Progenitor cell of endocrine pancreas (in vitro differentiated cells): ENCODE data around the gene IFNB1. TPM values are rescaled to one million over a fixed set of nuclear protein-coding genes. Genes with fewer than 3 reads are reported as not detected.
A peak's percentile ranks its signal among the peaks of the same experiment; 100 is the strongest.

Experiments used
- DNase-seq: peaks from one replicate; pipeline ENCODE4 v3.0.0; 2021; ENCODE audit warnings: low spot score; ENCODE audit not compliant: unreplicated experiment
- H3K27ac Mint-ChIP-seq: 2 replicates; pipeline ENCODE4 v1.8.0; 2021; ENCODE audit warnings: mild to moderate bottlenecking, moderate library complexity, mixed read lengths
- H3K27me3 Mint-ChIP-seq: 2 replicates; pipeline ENCODE4 v1.8.0; 2021; ENCODE audit warnings: mixed read lengths
- H3K36me3 Mint-ChIP-seq: 2 replicates; pipeline ENCODE4 v1.8.0; 2022; ENCODE audit warnings: mixed read lengths; ENCODE audit not compliant: insufficient read depth
- H3K4me1 Mint-ChIP-seq: 2 replicates; pipeline ENCODE4 v1.8.0; 2021; ENCODE audit warnings: low read depth, mixed read lengths
- H3K4me3 Mint-ChIP-seq: 2 replicates; pipeline ENCODE4 v1.8.0; 2021; ENCODE audit warnings: low read depth, mild to moderate bottlenecking, moderate library complexity, mixed read lengths
- H3K9me3 Mint-ChIP-seq: 2 replicates; pipeline ENCODE4 v1.8.0; 2021; ENCODE audit warnings: low read depth, mixed read lengths
- CTCF ChIP-seq: fragments of 200-600 bp; sonication (generic); IDR thresholded peaks from one replicate; pipeline ENCODE4 v1.5.0; 2021; ENCODE audit warnings: antibody characterized with exemption, mild to moderate bottlenecking; ENCODE audit not compliant: unreplicated experiment
- total RNA-seq: library from RNA; stranded (reverse); gene quantifications from 2 replicates; pipeline ENCODE4 v1.2.1, GENCODE V29; 2021

The IFNB1 gene
- total RNA-seq, 1 donor from 2014 or later: not detected

DNA sequence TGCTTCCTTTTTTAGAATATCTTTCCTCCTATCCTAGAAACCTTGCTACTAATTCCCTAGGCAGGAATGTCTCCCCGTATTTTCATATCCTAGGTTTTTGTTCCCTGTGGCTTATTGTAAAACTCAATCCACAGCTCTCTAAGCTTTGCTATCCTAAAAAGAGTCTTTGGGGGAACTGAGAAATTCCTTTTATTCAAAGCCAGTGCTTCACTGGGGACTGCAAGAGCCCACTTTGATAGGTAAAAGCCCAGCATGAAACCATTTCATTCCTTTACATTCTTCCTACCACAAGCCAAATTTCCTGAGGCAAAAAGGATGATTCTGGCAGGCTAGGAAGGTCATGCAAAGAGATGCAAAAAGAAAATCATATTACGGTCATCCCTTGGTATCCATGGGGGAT lies 40.5 kb downstream of the IFNB1 start:
- DNase-seq: no peak
- Mint-ChIP-seq H3K4me3 (no peak overlapping the region), H3K9me3 (no peaks in the 10 kb centered on the region), H3K4me1 (no peaks in the 10 kb centered on the region), H3K27me3 (peaks cover 24% of the 10 kb centered on the region), H3K36me3 (no peaks in the 10 kb centered on the region), H3K27ac (no peak overlapping the region)
- no peak for TF ChIP-seq CTCF

DNA sequence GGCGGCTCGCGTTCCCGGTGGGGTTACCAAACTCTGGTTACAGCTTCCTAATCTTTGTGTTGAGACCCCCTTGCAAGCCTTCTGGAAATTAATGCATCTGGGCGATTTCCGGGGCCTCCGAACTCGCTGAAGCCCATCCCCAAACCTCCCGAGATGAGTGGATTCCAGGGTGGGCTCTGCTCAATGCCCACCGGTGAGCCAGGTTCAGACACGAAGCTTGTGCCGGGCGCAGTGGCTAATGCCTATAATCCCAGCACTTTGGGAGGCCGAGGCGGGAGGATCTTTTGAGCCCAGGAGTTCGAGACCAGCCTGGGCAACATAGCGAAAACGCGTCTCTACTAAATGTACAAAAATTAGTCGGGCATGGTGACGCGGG lies 45.9 kb downstream of the IFNB1 start:
- Mint-ChIP-seq H3K9me3 (no peaks in the 10 kb centered on the region), H3K36me3 (no peaks in the 10 kb centered on the region), H3K27ac (no peak overlapping the region), H3K4me3 (peak overlapping the region; percentile 59), H3K4me1 (no peaks in the 10 kb centered on the region), H3K27me3 (peaks cover 24% of the 10 kb centered on the region)
- no peak for TF ChIP-seq CTCF
- DNase-seq: no peak

GRCh38 chr9:21031091-21031807 lies 46.5 kb downstream of the IFNB1 start, which contains the start of gene HACD4:
HACD4 (minus strand) TSS chr9:21031640; CDS start chr9:21031590, 50 bp downstream.
- Mint-ChIP-seq H3K27me3 (peaks cover 22% of the 10 kb centered on the region), H3K27ac (no peak within 1 kb of the TSS), H3K9me3 (no peaks in the 10 kb centered on the region), H3K4me1 (no peaks in the 10 kb centered on the region), H3K36me3 (no peaks in the 10 kb centered on the region), H3K4me3 (peak within 1 kb of the TSS; percentile 59)
- peak; percentile 38 for DNase-seq
- no peak for TF ChIP-seq CTCF

GRCh38 chr9:21030389-21031035 lies 47.2 kb downstream of the IFNB1 start:
- Mint-ChIP-seq H3K27ac (no peak overlapping the region), H3K9me3 (no peaks in the 10 kb centered on the region), H3K4me3 (no peak overlapping the region), H3K36me3 (no peaks in the 10 kb centered on the region), H3K4me1 (no peaks in the 10 kb centered on the region), H3K27me3 (peaks cover 22% of the 10 kb centered on the region)
- TF ChIP-seq CTCF: no peak
- no peak for DNase-seq

DNA sequence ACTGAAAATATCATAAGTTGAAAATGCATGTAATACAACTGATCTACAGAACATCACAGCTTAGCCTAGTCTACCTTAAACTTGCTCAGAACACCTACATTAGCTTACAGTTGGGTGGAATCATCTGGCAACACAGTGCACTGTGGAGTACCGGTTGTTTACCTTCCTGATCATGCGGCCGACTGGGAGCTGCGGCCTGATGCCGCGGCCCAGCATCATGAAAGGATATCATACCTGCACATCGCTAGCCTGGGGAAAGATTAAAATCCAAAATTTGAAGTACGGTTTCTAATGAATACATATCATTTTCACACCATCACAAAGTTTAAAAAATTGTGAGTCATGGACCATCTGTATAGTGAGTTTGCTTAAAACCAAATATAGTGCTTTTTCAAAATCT lies 48.1 kb downstream of the IFNB1 start:
- no peaks in the 10 kb centered on the region for H3K9me3 Mint-ChIP-seq
- no peak overlapping the region for H3K27ac Mint-ChIP-seq
- H3K36me3 Mint-ChIP-seq: no peaks in the 10 kb centered on the region
- no peaks in the 10 kb centered on the region for H3K4me1 Mint-ChIP-seq
- DNase-seq: no peak
- peaks cover 22% of the 10 kb centered on the region for H3K27me3 Mint-ChIP-seq
- TF ChIP-seq CTCF: no peak
- H3K4me3 Mint-ChIP-seq: no peak overlapping the region
